Keratinocyte (primary cell): ENCODE measurements around the gene NFASC. TPM values are rescaled to one million over a fixed set of nuclear protein-coding genes. Genes with fewer than 3 reads are reported as not detected.

Source experiments
- DNase-seq: peaks from one replicate; pipeline ENCODE4 v3.0.0-alpha.2; 2011; ENCODE audit warnings: low read depth, missing footprints, low spot score
- FAIRE-seq: peaks from 2 replicates; lab custom pipeline; 2011; peaks lifted over from hg19 to GRCh38; lab: Jason Lieb, UNC
- H2AFZ ChIP-seq: 2 replicates; pipeline ENCODE4 v1.6.0; 2012; ENCODE audit warnings: low read length, control low read depth, inconsistent platforms; ENCODE audit not compliant: control insufficient read depth
- H3K27ac ChIP-seq: 2 replicates; pipeline ENCODE4 v1.5.1; 2011; ENCODE audit warnings: low read length; ENCODE audit not compliant: control insufficient read depth, insufficient read depth
- H3K27me3 ChIP-seq: 3 replicates; pipeline ENCODE4 v1.6.0; 2011; ENCODE audit warnings: low read length; ENCODE audit not compliant: control insufficient read depth, insufficient read depth; ENCODE audit errors: extremely low read depth
- H3K36me3 ChIP-seq, 2 experiments: 2 replicates in 1 of 2; 3 replicates in 1 of 2; pipeline ENCODE4 v1.5.1; 2011; ENCODE audit warnings: low read length in 2 of 2, mild to moderate bottlenecking in 1 of 2; ENCODE audit not compliant: control insufficient read depth in 2 of 2, insufficient read depth in 2 of 2; ENCODE audit errors: extremely low read depth in 1 of 2
- H3K4me1 ChIP-seq: 3 replicates; pipeline ENCODE4 v1.5.1; 2011; ENCODE audit warnings: low read length; ENCODE audit not compliant: control insufficient read depth, insufficient read depth; ENCODE audit errors: extremely low read depth
- H3K4me2 ChIP-seq: 3 replicates; pipeline ENCODE4 v1.6.0; 2011; ENCODE audit warnings: low read depth, low read length; ENCODE audit not compliant: control insufficient read depth, insufficient read depth; ENCODE audit errors: extremely low read depth
- H3K4me3 ChIP-seq, 3 experiments: fragments of 200-600 bp in 1 of 3; sonication (generic) in 1 of 3; 2 replicates in 2 of 3; 3 replicates in 1 of 3; pipeline ENCODE4 v1.5.1; 2011 to 2016; ENCODE audit warnings: low read length in 3 of 3, mild to moderate bottlenecking in 3 of 3, control low read depth in 2 of 3, inconsistent platforms in 1 of 3, low read depth in 1 of 3, mixed read lengths in 1 of 3, mixed run types in 1 of 3, moderate library complexity in 1 of 3; ENCODE audit not compliant: control insufficient read depth in 2 of 3, insufficient read depth in 2 of 3; ENCODE audit errors: extremely low read depth in 1 of 3
- H3K79me2 ChIP-seq: 2 replicates; pipeline ENCODE4 v1.6.0; 2012; ENCODE audit warnings: low read length; ENCODE audit not compliant: control insufficient read depth, insufficient read depth
- H3K9ac ChIP-seq: 3 replicates; pipeline ENCODE4 v1.6.0; 2011; ENCODE audit warnings: low read length; ENCODE audit not compliant: control insufficient read depth, insufficient read depth; ENCODE audit errors: extremely low read depth
- H3K9me1 ChIP-seq: 3 replicates; pipeline ENCODE4 v1.6.0; 2011; ENCODE audit warnings: low read length; ENCODE audit not compliant: control insufficient read depth, insufficient read depth; ENCODE audit errors: extremely low read depth
- H3K9me3 ChIP-seq: 2 replicates; pipeline ENCODE4 v1.5.1; 2012; ENCODE audit warnings: low read depth, low read length; ENCODE audit not compliant: control insufficient read depth
- H4K20me1 ChIP-seq: 3 replicates; pipeline ENCODE4 v1.6.0; 2011; ENCODE audit warnings: low read length; ENCODE audit not compliant: control insufficient read depth, insufficient read depth; ENCODE audit errors: extremely low read depth
- EZH2 ChIP-seq: IDR thresholded peaks from one replicate; pipeline ENCODE4 v1.6.1; 2012; ENCODE audit warnings: inconsistent platforms, mild to moderate bottlenecking, low read length, moderate library complexity
- dilution Hi-C: fragments of 300-500 bp; cut with MboI; formaldehyde crosslinking; loops from one replicate; pipeline ENCODE4 v1.7.0; 2020; ENCODE audit warnings: low sequenced_read_pairs; ENCODE audit not compliant: extremely low pct_ligation_motif_present
- polyA plus RNA-seq, 5 experiments: library from polyadenylated mRNA; depleted of rRNA in 3 of 5; stranded (reverse) in 3 of 5; stranded (forward) in 1 of 5; unstranded in 1 of 5; fragments of >200 nt; gene quantifications; 1 replicate in 1 of 5; 2 replicates in 3 of 5; 3 replicates in 1 of 5; pipeline versions ENCODE4 v1.2.1 to v1.2.3, GENCODE V29; 2011 to 2012; ENCODE audit warnings: missing spikeins in 2 of 5, low read depth in 1 of 5, low replicate concordance in 1 of 5
- TF ChIP-seq, protein P1 (sequence below), 3 experiments: IDR thresholded peaks in 1 of 3; conservative IDR thresholded peaks in 1 of 3; optimal IDR thresholded peaks in 1 of 3; 2 replicates in 2 of 3; 3 replicates in 1 of 3; pipeline versions ENCODE3 to v1.5.1; 2011; ENCODE audit warnings: low read length in 3 of 3, mild to moderate bottlenecking in 3 of 3, moderate library complexity in 2 of 3, control low read depth in 1 of 3, inconsistent platforms in 1 of 3; ENCODE audit not compliant: insufficient read depth in 2 of 3; ENCODE audit errors: extremely low read depth in 1 of 3

Gene NFASC
- polyA plus RNA-seq, 1 donor (not counting 4 experiments of a cell fraction or from before 2014, with no cell fraction given): 4.3 TPM

- DNase-seq: peak; percentile 45
- no peak overlapping the region for H3K4me3 ChIP-seq
- H3K36me3 ChIP-seq: no peaks in the 10 kb centered on the region
- H3K4me2 ChIP-seq: peak overlapping the region; percentile 25
- TF ChIP-seq EZH2: no peak
- TF ChIP-seq, protein P1, sequence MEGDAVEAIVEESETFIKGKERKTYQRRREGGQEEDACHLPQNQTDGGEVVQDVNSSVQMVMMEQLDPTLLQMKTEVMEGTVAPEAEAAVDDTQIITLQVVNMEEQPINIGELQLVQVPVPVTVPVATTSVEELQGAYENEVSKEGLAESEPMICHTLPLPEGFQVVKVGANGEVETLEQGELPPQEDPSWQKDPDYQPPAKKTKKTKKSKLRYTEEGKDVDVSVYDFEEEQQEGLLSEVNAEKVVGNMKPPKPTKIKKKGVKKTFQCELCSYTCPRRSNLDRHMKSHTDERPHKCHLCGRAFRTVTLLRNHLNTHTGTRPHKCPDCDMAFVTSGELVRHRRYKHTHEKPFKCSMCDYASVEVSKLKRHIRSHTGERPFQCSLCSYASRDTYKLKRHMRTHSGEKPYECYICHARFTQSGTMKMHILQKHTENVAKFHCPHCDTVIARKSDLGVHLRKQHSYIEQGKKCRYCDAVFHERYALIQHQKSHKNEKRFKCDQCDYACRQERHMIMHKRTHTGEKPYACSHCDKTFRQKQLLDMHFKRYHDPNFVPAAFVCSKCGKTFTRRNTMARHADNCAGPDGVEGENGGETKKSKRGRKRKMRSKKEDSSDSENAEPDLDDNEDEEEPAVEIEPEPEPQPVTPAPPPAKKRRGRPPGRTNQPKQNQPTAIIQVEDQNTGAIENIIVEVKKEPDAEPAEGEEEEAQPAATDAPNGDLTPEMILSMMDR (optimal IDR thresholded peaks at IDR 0.05 in 1 of 3, IDR thresholded peaks at IDR 0.05 in 1 of 3, conservative IDR thresholded peaks at IDR 0.05 in 1 of 3; ENCODE audit: extremely low read depth in 1 of 3, insufficient read depth in 2 of 3, low read length in 3 of 3): no peak
- H3K9me3 ChIP-seq: no peaks in the 10 kb centered on the region
- H3K4me1 ChIP-seq: peaks cover 10% of the 10 kb centered on the region
- peak; percentile 74 for FAIRE-seq
- H2AFZ ChIP-seq: no peak overlapping the region
- no peaks in the 10 kb centered on the region for H4K20me1 ChIP-seq
- no peaks in the 10 kb centered on the region for H3K79me2 ChIP-seq
- no peak overlapping the region for H3K9ac ChIP-seq
- no peaks in the 10 kb centered on the region for H3K27me3 ChIP-seq
- dilution Hi-C loops: no loop called here
- H3K9me1 ChIP-seq: no peaks in the 10 kb centered on the region
- no peak overlapping the region for H3K27ac ChIP-seq
These were observed 69.9 kb downstream of the NFASC start for GRCh38 chr1:204940591-204940990.

GRCh38 chr1:204941421-204942338 is 71.0 kb downstream of the NFASC start:
- Histone ChIP-seq H3K9me3 (no peaks in the 10 kb centered on the region), H3K9me1 (no peaks in the 10 kb centered on the region), H2AFZ (no peak overlapping the region), H3K36me3 (no peaks in the 10 kb centered on the region), H3K27me3 (no peaks in the 10 kb centered on the region), H3K4me1 (peaks cover 10% of the 10 kb centered on the region), H3K79me2 (no peaks in the 10 kb centered on the region), H3K4me3 (no peak overlapping the region), H3K4me2 (no peak overlapping the region), H3K9ac (no peak overlapping the region), H3K27ac (no peak overlapping the region), H4K20me1 (no peaks in the 10 kb centered on the region)
- DNase-seq (no peak), FAIRE-seq (peak; percentile 46)
- TF ChIP-seq EZH2: no peak
- TF ChIP-seq, protein P1 (optimal IDR thresholded peaks at IDR 0.05 in 1 of 3, IDR thresholded peaks at IDR 0.05 in 1 of 3, conservative IDR thresholded peaks at IDR 0.05 in 1 of 3; ENCODE audit: extremely low read depth in 1 of 3, insufficient read depth in 2 of 3, low read length in 3 of 3): peak; percentile 81 to 95 (median 92)
- dilution Hi-C loops: no loop called here
